Ramos (cell line): ENCODE data around the gene ANKMY2.
"Not testable (repeated sequence)": the region's sequence is repeated elsewhere in the genome, so short reads cannot be mapped to it uniquely, and the experiment has no call there.

Experiments used
- in situ Hi-C: fragments of 300-500 bp; cut with MboI; formaldehyde crosslinking; loops from one replicate; pipeline ENCODE4 v1.14.3; 2022; ENCODE audit warnings: low sequenced_read_pairs; ENCODE audit not compliant: unreplicated experiment

Gene ANKMY2

GRCh38 chr7:16660702-16661464 is 15.3 kb upstream of the ANKMY2 start:
- in situ Hi-C loops = no loop called here

DNA sequence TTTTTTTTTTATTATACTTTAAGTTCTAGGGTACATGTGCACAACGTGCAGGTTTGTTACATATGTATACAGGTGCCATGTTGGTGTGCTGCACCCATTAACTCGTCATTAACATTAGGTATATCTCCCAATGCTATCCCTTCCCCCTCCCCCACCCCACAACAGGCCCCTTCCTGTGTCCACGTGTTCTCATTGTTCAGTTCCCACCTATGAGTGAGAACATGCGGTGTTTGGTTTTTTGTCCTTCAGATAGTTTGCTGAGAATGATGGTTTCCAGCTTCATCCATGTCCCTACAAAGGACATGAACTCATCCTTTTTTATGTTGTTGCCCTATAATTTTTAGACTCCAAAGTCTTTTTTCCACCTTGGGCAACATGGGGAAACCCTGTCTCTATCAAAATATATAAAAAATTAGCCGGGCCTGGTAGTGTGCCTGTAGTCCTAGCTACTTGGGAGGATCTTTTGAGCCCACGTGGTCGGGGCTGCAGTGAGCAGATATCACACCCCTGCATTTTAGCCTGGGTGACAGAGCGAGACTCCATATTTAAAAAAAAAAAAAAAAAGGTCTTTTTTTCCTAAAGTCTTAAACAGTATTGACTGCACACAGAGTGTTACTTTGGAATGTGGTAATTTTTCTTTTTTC is 14.4 kb upstream of the ANKMY2 start:
- in situ Hi-C loops = not testable (repeated sequence)

DNA sequence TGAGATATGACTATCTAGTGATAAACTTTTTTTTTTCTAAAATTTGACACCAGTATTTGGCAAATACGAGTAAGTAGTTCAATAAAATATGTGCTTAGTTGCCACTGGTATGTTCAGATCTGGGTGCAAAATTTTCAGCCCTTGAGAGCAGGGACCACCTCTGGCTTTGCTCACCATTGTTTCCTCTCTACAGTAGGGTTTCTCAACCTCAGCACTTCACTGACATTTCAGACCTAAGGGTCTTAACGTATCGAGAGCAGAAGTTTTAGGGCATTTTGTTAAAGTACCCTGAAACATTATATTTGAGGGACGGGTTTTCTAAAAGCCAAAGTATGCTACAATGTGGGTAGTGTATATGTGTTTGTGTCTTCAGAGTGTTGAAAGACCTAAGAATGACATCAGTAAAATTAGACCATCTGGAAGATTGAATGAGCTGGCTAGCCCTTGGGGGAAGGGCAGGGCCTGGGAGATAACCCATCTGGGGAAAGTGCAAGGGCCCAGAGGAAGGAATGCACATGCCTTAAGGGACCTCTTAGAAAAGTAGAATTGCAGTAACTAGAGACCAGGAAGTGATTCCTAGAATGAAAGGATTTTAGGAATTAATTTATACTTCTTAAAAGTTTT is 12.2 kb upstream of the ANKMY2 start:
- in situ Hi-C loops = no loop called here

DNA sequence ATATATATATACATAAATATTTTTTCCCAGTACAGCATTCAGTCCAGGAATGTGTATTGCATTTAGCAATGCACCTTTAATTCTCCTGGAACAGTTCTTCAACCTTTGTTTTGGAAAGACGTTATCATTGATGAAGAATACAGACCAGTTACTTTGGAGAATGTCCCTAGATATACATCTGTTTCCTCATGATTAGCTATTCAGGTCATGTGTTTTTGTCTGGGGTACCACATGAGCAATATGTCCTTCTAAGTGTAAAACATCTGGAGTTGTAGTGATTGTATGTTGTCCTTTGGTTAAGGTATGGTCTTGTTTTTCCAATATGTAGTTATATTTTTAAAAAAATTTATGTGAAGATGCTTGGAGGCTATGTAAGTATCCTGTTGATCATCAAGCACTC is 10.6 kb upstream of the ANKMY2 start:
- in situ Hi-C loops = no loop called here

- in situ Hi-C loops = no loop called here
Observed at GRCh38 chr7:16655394-16655793, 9.8 kb upstream of the ANKMY2 start.

DNA sequence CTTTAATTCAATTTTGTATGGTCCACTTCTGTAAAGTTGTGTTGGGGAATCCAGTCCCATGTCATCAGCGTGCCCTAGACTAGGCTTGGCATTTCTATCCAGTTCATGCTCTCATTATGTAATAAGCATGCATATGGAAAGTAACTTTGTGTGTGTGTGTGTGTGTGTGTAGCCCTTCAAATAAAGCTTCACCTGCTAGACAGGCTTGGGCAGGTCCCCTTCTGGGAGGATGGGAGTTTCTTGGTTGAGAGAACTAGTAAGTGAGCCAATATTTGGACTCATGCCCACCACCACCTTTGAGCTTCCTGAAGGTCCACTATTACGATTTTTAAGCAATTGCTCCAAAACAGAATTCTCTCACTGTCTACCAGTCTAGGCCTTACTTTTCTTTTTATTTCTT is 7.3 kb upstream of the ANKMY2 start:
- in situ Hi-C loops = no loop called here

GRCh38 chr7:16652240-16652583 is 6.7 kb upstream of the ANKMY2 start:
- in situ Hi-C loops = no loop called here

- in situ Hi-C loops = no loop called here
Observed at GRCh38 chr7:16651396-16652239, 6.1 kb upstream of the ANKMY2 start.

GRCh38 chr7:16650266-16650665 is 4.7 kb upstream of the ANKMY2 start:
- in situ Hi-C loops = no loop called here

DNA sequence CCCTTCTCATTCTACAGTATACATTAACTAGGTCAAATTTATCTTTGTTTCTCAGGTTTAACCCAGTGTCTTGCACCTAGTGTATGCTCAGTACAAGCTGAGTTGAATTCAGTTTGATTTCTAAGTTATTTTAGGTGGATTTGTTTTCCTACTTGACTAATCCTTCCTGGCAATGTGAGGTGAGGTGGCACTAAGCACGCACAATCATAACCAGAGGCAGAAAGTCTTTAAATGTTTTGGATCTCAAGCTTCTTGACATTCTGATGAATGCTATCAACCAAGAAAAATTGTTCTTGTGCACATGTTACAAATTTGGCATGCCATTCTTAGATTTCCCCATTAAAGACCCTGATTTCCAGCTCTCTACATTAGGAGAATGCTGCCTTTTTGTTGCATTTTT is 3.6 kb upstream of the ANKMY2 start:
- in situ Hi-C loops = no loop called here

DNA sequence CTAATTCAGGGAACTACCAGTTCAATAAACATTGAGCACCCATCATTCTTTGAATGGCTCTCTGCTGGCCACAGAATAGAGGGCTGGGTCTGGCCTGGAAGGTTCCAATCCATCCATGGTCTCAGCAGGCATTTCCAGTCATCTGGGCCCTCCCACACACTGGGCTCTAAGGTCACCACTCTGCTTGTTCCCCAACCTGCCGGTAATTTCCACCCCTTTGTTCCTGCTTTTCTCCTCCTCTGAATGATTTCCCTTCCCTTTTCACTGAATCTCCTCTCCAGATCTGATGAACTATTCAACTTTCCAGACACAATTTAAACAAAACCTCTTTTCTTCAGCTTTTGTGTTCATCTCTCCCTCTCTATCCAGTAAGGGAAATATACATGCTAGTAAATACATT is 3.0 kb upstream of the ANKMY2 start:
- in situ Hi-C loops = no loop called here

DNA sequence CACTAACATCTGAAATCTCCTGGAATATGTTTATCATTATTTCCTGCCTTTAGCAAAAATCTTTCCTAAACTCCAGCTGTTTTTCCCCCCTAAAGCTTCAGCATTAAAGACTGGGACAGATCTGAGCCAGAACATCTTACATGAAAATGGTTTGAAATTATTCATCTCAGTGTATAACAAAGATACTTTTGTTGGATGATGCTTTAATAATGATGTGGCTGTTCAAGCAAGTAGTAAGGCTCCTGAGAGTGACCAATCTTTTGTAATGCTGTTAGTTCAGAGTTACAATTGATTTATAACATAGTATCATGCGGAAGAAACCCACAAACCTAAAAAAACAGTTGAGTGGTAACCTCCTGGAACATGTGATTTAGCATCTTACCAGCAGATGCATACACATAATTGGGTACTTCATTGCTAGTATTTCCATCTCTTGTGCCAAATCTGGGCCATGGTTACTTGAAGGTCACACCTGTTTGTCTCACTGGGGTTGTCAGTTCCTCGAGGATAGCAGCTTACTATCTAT is 1.9 kb upstream of the ANKMY2 start:
- in situ Hi-C loops = no loop called here

DNA sequence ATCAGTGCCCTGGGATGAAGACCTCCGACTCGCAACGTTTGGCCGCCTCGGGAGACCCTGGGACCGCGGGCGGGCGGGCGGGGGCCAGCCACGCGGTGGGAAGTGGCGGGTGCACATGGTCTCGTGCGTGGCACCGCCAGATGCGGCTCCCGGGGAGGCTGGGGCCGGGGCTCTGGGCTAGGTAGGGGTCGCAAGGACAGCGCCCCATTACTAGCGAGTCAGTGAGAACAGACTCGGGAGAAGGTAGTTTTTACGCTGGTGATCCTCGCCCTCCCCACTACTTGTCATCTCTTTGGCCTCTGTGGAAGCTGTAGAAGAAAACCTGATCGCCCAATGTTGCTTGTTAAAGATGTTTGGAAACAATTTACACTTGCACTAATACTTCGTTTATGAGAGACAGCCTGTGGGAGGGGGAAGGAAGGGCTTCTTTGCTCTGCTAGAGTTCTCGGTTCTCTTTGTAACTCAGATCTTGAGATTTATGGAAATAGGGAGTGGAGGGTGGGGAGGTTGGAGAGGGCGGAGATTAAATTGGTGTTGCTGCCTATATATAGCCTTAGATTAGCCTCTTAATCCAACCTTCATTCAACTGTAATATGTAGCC is 1.0 kb upstream of the ANKMY2 start:
- in situ Hi-C loops = no loop called here

GRCh38 chr7:16644636-16645592 is 640 bp downstream of the ANKMY2 start:
- in situ Hi-C loops = no loop called here

GRCh38 chr7:16644157-16644556 is 1.4 kb downstream of the ANKMY2 start:
- in situ Hi-C loops = no loop called here

GRCh38 chr7:16638282-16639280 is 7.0 kb downstream of the ANKMY2 start:
- in situ Hi-C loops = no loop called here

DNA sequence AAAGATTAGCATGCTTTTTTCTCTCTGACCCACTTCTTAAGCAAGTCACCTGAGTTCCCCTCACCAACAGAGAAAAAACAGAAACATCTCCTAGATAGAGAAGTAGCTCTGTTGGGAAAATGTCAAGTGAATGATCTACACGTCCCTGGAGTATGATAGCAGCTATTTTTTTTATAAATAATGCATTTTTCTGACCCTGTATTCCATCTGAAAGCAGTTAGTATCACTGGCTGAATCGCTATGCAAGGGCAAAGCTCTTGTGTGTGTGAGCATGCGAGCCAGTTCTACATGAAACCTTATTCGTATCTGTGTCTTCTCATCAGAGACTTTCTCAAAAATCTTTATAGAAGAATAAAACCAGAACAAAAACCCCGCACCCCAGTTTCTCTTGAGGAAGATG is 8.2 kb downstream of the ANKMY2 start:
- in situ Hi-C loops = no loop called here

GRCh38 chr7:16636555-16637101 is 8.9 kb downstream of the ANKMY2 start:
- in situ Hi-C loops = no loop called here
